HepG2 (cell line): ENCODE data around the gene SURF1. TPM values are rescaled to one million over a fixed set of nuclear protein-coding genes. Genes with fewer than 3 reads are reported as not detected.

Experiments used
- ATAC-seq: fragments of 200-7000 bp; cut with Tn5 transposase; 3 replicates; pipeline ENCODE4 v1.9.1; 2020; ENCODE audit warnings: mild to moderate bottlenecking, moderate library complexity
- BruUV-seq: library from RNA; stranded (reverse); fragments of 400-500 nt; replicated peaks from 2 replicates; lab custom pipeline; 2021; lab: Mats Ljungman, UMichigan
- CTCF ChIA-PET: fragments of 300-600 bp; formaldehyde crosslinking; extraction: SDS; loops from one replicate; lab custom pipeline; 2021; ENCODE audit warnings: low total read pairs, inconsistent platforms, low intra/inter-chr PET ratio; lab: Yijun Ruan, JAX
- POLR2A ChIA-PET: fragments of 350-600 bp; sonication (Branson Sonifier 250); formaldehyde crosslinking; loops from one replicate; lab custom pipeline; 2020; ENCODE audit warnings: antibody characterized with exemption, inconsistent platforms; lab: Yijun Ruan, JAX
- DNase-seq: peaks from one replicate; pipeline ENCODE4 v3.0.0-alpha.2; 2015; ENCODE audit warnings: low spot score
- FAIRE-seq: peaks from 3 replicates; lab custom pipeline; 2011; peaks lifted over from hg19 to GRCh38; lab: Jason Lieb, UNC
- H2AFZ ChIP-seq: one replicate; pipeline ENCODE4 v1.6.1; 2011; ENCODE audit warnings: low read length, inconsistent platforms
- H3K27ac ChIP-seq: fragments of 300-600 bp; 3 replicates; pipeline ENCODE4 v1.8.0; 2011; ENCODE audit warnings: mixed run types, mild to moderate bottlenecking, mixed read lengths, low read length, inconsistent platforms; ENCODE audit not compliant: insufficient read depth; ENCODE audit errors: extremely low read length
- H3K27me3 ChIP-seq, 2 experiments: fragments of 200-600 bp in 1 of 2; 2 replicates in 1 of 2; 3 replicates in 1 of 2; pipeline versions ENCODE4 v1.6.0 to v1.8.0; 2011; ENCODE audit warnings: low read length in 2 of 2, mild to moderate bottlenecking in 2 of 2, moderate library complexity in 2 of 2, inconsistent platforms in 1 of 2; ENCODE audit not compliant: insufficient read depth in 2 of 2, control insufficient read depth in 1 of 2
- H3K36me3 ChIP-seq, 2 experiments: fragments of 200-600 bp in 1 of 2; replicated peaks in 1 of 2; 2 replicates in 1 of 2; 3 replicates in 1 of 2; pipeline versions ENCODE4 v1.5.1 to v1.8.0; 2011; ENCODE audit warnings: low read length in 2 of 2, inconsistent platforms in 1 of 2; ENCODE audit not compliant: insufficient read depth in 2 of 2, control insufficient read depth in 1 of 2
- H3K4me1 ChIP-seq: 2 replicates; pipeline ENCODE4 v1.5.1; 2012; ENCODE audit warnings: low read length, inconsistent platforms; ENCODE audit not compliant: insufficient read depth
- H3K4me2 ChIP-seq: 2 replicates; pipeline ENCODE4 v1.6.0; 2011; ENCODE audit warnings: low read depth, low read length, inconsistent platforms
- H3K4me3 ChIP-seq, 3 experiments: fragments of 200-600 bp in 1 of 3; sonication (generic), shearing (Covaris generic) in 1 of 3; replicated peaks in 1 of 3; 2 replicates each; pipeline ENCODE4 v1.5.1; 2011 to 2016; ENCODE audit warnings: low read length in 3 of 3, inconsistent platforms in 2 of 3, low read depth in 2 of 3, mild to moderate bottlenecking in 2 of 3, control low read depth in 1 of 3, mixed read lengths in 1 of 3; ENCODE audit not compliant: insufficient read depth in 1 of 3
- H3K79me2 ChIP-seq: one replicate; pipeline ENCODE4 v1.6.1; 2011; ENCODE audit warnings: low read length, inconsistent platforms; ENCODE audit not compliant: insufficient read depth
- H3K9ac ChIP-seq: 2 replicates; pipeline ENCODE4 v1.6.0; 2011; ENCODE audit warnings: mild to moderate bottlenecking, low read depth, low read length, inconsistent platforms; ENCODE audit not compliant: insufficient read depth
- H3K9me3 ChIP-seq: 2 replicates; pipeline ENCODE4 v1.5.1; 2012; ENCODE audit warnings: mild to moderate bottlenecking, low read length
- H4K20me1 ChIP-seq: 2 replicates; pipeline ENCODE4 v1.6.0; 2011; ENCODE audit warnings: inconsistent platforms, mild to moderate bottlenecking, low read length, moderate library complexity; ENCODE audit not compliant: insufficient read depth
- HNRNPL ChIP-seq: fragments of 200-400 bp; formaldehyde crosslinking; IDR thresholded peaks from 2 replicates; pipeline ENCODE4 v1.6.1; 2017; ENCODE audit warnings: mild to moderate bottlenecking, low read depth, low read length
- MED13 ChIP-seq: sonication (generic); formaldehyde crosslinking; IDR thresholded peaks from 2 replicates; pipeline ENCODE4 v1.5.0; 2020; ENCODE audit warnings: missing genetic modification reagents
- MEF2D ChIP-seq: sonication (generic); formaldehyde crosslinking; IDR thresholded peaks from 2 replicates; pipeline ENCODE4 v1.5.1; 2020; ENCODE audit warnings: mild to moderate bottlenecking, missing genetic modification reagents
- NRL ChIP-seq: sonication (generic); formaldehyde crosslinking; IDR thresholded peaks from 2 replicates; pipeline ENCODE4 v1.5.0; 2020; ENCODE audit warnings: missing genetic modification reagents, mild to moderate bottlenecking, moderate library complexity, borderline replicate concordance
- POLR2A ChIP-seq, 2 experiments: IDR thresholded peaks; 2 replicates each; pipeline ENCODE4 v1.6.1; 2011; ENCODE audit warnings: low read depth in 2 of 2, low read length in 2 of 2, mild to moderate bottlenecking in 1 of 2, moderate library complexity in 1 of 2; ENCODE audit not compliant: insufficient read depth in 1 of 2
- POLR2AphosphoS5 ChIP-seq: IDR thresholded peaks from 2 replicates; pipeline ENCODE4 v1.6.1; 2012; ENCODE audit warnings: low read depth, low read length
- RBFOX2 ChIP-seq: fragments of 200-400 bp; formaldehyde crosslinking; IDR thresholded peaks from 2 replicates; pipeline ENCODE4 v1.6.1; 2017; ENCODE audit warnings: low read depth, mild to moderate bottlenecking, low read length
- RBM22 ChIP-seq: fragments of 200-400 bp; formaldehyde crosslinking; optimal IDR thresholded peaks from 2 replicates; pipeline ENCODE3; 2017; ENCODE audit warnings: mild to moderate bottlenecking, low read length, moderate library complexity
- WGBS: methylation state at CpG from one replicate; pipeline ENCODE4 v1.1.6; 2017; ENCODE audit warnings: low lambda C conversion rate; 5-methylcytosine and 5-hydroxymethylcytosine counted together
- in situ Hi-C: cut with HindIII; loops from 2 replicates; pipeline ENCODE4 v1.10.0; 2017; ENCODE audit warnings: low pct_unique_long_range_greater_than_20kb; ENCODE audit not compliant: extremely low pct_ligation_motif_present
- intact Hi-C: fragments of 100-400 bp; cut with micrococcal nuclease; formaldehyde crosslinking; loops from one replicate; pipeline ENCODE4 v1.10.0; 2022; ENCODE audit not compliant: unreplicated experiment
- polyA plus RNA-seq, 8 experiments: library from polyadenylated mRNA; depleted of rRNA in 3 of 8; stranded (reverse) in 7 of 8; unstranded in 1 of 8; fragments of >200 nt; fragmentation: Illumina TruSeq in 4 of 8; extraction: Trizol in 4 of 8; gene quantifications; 2 replicates each; pipeline versions ENCODE4 v1.2.1 to v1.2.3, GENCODE V29; 2011 to 2016; ENCODE audit warnings: low read depth in 4 of 8, missing spikeins in 1 of 8, mixed read lengths in 1 of 8; ENCODE audit not compliant: insufficient read depth in 1 of 8
- total RNA-seq, 5 experiments: library from RNA; depleted of rRNA; stranded (reverse); fragments of >200 nt; fragmentation: Illumina TruSeq; extraction: Trizol; gene quantifications; 2 replicates each; pipeline ENCODE4 v1.2.3, GENCODE V29; 2016; ENCODE audit warnings: low read depth in 1 of 5

SURF1 gene
- total and polyA plus RNA-seq, 2 of the 13 experiments (the other 11 are each of a cell fraction or from before 2014, with no cell fraction given): 17.8 to 40.7 TPM

DNA sequence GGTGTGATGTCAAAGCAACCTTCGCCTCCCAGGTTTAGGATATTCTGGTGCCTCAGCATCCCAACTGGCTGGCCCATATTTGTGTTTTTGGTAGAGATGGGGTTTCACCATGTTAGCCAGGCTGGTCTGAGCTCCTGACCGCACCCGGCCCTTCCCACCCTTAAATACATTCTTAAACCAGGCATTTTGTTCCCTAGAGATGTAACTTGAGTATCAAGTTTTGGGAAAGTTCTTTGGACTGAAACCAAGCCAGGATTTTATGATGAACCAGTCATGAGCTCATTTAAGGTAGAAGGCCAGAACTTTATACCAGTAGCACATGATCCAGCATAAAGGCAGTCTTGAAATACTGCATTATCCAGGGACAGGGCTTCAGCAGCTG lies 4.8 kb downstream of the SURF1 start:
- H3K9me3 ChIP-seq: no peaks in the 10 kb centered on the region
- FAIRE-seq (no peak), ATAC-seq (no peak), DNase-seq (no peak)
- H3K36me3 ChIP-seq: peaks cover 18 to 43% of the 10 kb centered on the region in 2 experiments
- H3K79me2 ChIP-seq: peaks cover 38% of the 10 kb centered on the region
- no peak overlapping the region for H2AFZ ChIP-seq
- POLR2A ChIA-PET: interaction anchor here (1.6 kb wide), 1 partner anchor 321 kb away, joined by 6 read pairs; the partner anchor contains the start of gene GTF3C5
- BruUV-seq: no TSS peak
- H3K27ac ChIP-seq: no peak overlapping the region
- no peak overlapping the region for H3K4me3 ChIP-seq
- H3K27me3 ChIP-seq: no peaks in the 10 kb centered on the region; a peak in 1 of 5 replicates
- 0 out of 2 replicates have a peak, but pooled peaks have one; percentile 7 for TF ChIP-seq HNRNPL
- 0 out of 2 replicates have a peak, but pooled peaks have one; percentile 25 for TF ChIP-seq MED13 (CRISPR knock-in tag)
- no peak for TF ChIP-seq RBM22
- peak; percentile 11; the same call in 1 of the 2 replicates for TF ChIP-seq POLR2AphosphoS5
- H3K4me1 ChIP-seq: peaks cover 40% of the 10 kb centered on the region
- in situ Hi-C loops (no loop called here), intact Hi-C loops (no loop called here)
- CTCF ChIA-PET: no interaction called here
- no peak overlapping the region for H3K9ac ChIP-seq
- WGBS: 100% methylated on average over 3 of the region's 3 CpGs
- peaks cover 19% of the 10 kb centered on the region for H4K20me1 ChIP-seq
- no peak overlapping the region for H3K4me2 ChIP-seq

DNA sequence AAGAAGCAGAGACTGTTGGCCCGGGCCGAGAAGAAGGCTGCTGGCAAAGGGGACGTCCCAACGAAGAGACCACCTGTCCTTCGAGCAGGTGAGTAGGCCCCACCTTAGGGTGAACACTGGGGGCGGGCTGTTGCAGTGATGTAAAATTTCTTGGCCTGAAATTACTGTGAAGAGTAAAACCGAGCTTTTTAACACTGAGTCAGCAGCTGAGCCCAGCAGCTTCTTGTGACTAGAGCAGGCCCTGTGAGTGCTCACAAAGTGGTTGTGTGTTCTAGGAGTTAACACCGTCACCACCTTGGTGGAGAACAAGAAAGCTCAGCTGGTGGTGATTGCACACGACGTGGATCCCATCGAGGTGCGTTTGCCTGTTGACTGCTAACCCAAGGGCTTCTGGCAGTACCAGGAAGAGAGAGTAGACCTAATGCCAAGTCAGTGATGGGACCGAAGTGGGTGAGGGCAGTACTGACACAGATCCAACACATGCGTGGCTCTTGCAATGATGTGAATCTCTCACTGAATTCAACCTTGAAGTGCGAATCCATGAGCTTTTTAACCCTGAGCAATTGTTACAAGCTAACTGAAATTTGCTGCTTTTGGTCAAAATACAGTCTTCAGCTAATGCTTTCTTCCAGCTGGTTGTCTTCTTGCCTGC lies 6.2 kb downstream of the SURF1 start:
- peaks cover 44% of the 10 kb centered on the region for H3K4me1 ChIP-seq
- peak overlapping the region in 1 of 3 experiments; percentile 100; a peak in 1 of 6 replicates for H3K4me3 ChIP-seq
- peak overlapping the region; percentile 94 for H3K4me2 ChIP-seq
- ATAC-seq (no peak), DNase-seq (no peak), FAIRE-seq (no peak)
- intact Hi-C loops (no loop called here), in situ Hi-C loops (no loop called here)
- ChIA-PET POLR2A (interaction anchor here (1.5 to 2.6 kb wide), 3 partner anchors 25 to 319 kb away, joined by 5 to 22 read pairs (median 6); partner anchors contain the start of genes CACFD1 and GTF3C5), CTCF (no interaction called here)
- H3K27ac ChIP-seq: no peak overlapping the region
- 95% methylated on average over 13 of the region's 15 CpGs for WGBS
- peaks cover 20 to 49% of the 10 kb centered on the region in 2 experiments for H3K36me3 ChIP-seq
- BruUV-seq: no TSS peak
- no peaks in the 10 kb centered on the region for H3K9me3 ChIP-seq
- H4K20me1 ChIP-seq: peaks cover 19% of the 10 kb centered on the region
- no peaks in the 10 kb centered on the region; a peak in 1 of 5 replicates for H3K27me3 ChIP-seq
- H3K9ac ChIP-seq: 0 out of 2 replicates have a peak overlapping the region, but pooled peaks have one; percentile 99
- H3K79me2 ChIP-seq: peaks cover 38% of the 10 kb centered on the region
- TF ChIP-seq NRL (CRISPR knock-in tag) (0 out of 2 replicates have a peak, but pooled peaks have one; percentile 48), MEF2D (CRISPR knock-in tag) (no peak), RBFOX2 (peak; percentile 57), POLR2A (IDR thresholded peaks at IDR 0.05; ENCODE audit: insufficient read depth in 1 of 2, low read depth in 2 of 2, low read length in 2 of 2) (peak in 1 of 2 experiments; percentile 52; a peak in 1 of 4 replicates)
- no peak overlapping the region for H2AFZ ChIP-seq
